AG09309 (cell line): Measurements from ENCODE around the gene COP1.

Experiments used
- DNase-seq: peaks from one replicate; pipeline ENCODE4 v3.0.0-alpha.2; 2010; ENCODE audit warnings: low read depth
- H3K4me3 ChIP-seq: 2 replicates; pipeline ENCODE4 v1.5.1; 2011; ENCODE audit warnings: mild to moderate bottlenecking, low read depth, low read length, moderate library complexity; ENCODE audit not compliant: control insufficient read depth
- CTCF ChIP-seq: IDR thresholded peaks from 2 replicates; pipeline ENCODE4 v1.5.1; 2011; ENCODE audit warnings: mild to moderate bottlenecking, low read depth, low read length, inconsistent platforms; ENCODE audit not compliant: insufficient read depth, control insufficient read depth; ENCODE audit errors: missing control alignments

The COP1 gene

GRCh38 chr1:176201568-176201967 lies 5.5 kb downstream of the COP1 start:
- DNase-seq, result no peak
- TF ChIP-seq CTCF, result no peak

GRCh38 chr1:176199707-176200106 lies 7.4 kb downstream of the COP1 start:
- DNase-seq, result no peak

More at GRCh38 chr1:176201568-176201967, 5.5 kb downstream of the COP1 start:
- no peak overlapping the region for H3K4me3 ChIP-seq

GRCh38 chr1:176198413-176198812 lies 8.7 kb downstream of the COP1 start:
- TF ChIP-seq CTCF, result no peak
- no peak overlapping the region for H3K4me3 ChIP-seq
- DNase-seq, result no peak

More at GRCh38 chr1:176199707-176200106, 7.4 kb downstream of the COP1 start:
- no peak for TF ChIP-seq CTCF
- H3K4me3 ChIP-seq, result no peak overlapping the region

- H3K4me3 ChIP-seq, result no peak overlapping the region
- no peak for TF ChIP-seq CTCF
- no peak for DNase-seq
Observed at GRCh38 chr1:176196728-176197127, 10.4 kb downstream of the COP1 start.

- TF ChIP-seq CTCF, result no peak
Observed at GRCh38 chr1:176195547-176195946, 11.5 kb downstream of the COP1 start.

GRCh38 chr1:176193663-176194062 lies 13.4 kb downstream of the COP1 start:
- TF ChIP-seq CTCF, result no peak
- no peak overlapping the region for H3K4me3 ChIP-seq
- no peak for DNase-seq

More at GRCh38 chr1:176195547-176195946, 11.5 kb downstream of the COP1 start:
- no peak overlapping the region for H3K4me3 ChIP-seq
- DNase-seq, result no peak

GRCh38 chr1:176193023-176193422 lies 14.1 kb downstream of the COP1 start:
- no peak overlapping the region for H3K4me3 ChIP-seq
- DNase-seq, result no peak
- TF ChIP-seq CTCF, result no peak
